A549 (cell line): ENCODE measurements around the gene CAPN14.

Experiments used
- CEBPB ChIP-seq, 2 experiments: fragments of >200 bp in 1 of 2; sonication (Bioruptor Twin) in 1 of 2; formaldehyde crosslinking in 1 of 2; IDR thresholded peaks; 2 replicates each; pipeline ENCODE4 v1.6.1; 2012 to 2016
- CTCF ChIP-seq: fragments of >200 bp; sonication (Bioruptor Twin); formaldehyde crosslinking; IDR thresholded peaks from 3 replicates; pipeline ENCODE4 v1.5.1; 2016
- USF2 ChIP-seq: fragments of 450-650 bp; IDR thresholded peaks from 2 replicates; pipeline ENCODE4 v1.6.1; 2014; ENCODE audit warnings: antibody characterized with exemption

GRCh38 chr2:31243053-31243452 is 25.7 kb upstream of the CAPN14 start:
- TF ChIP-seq CTCF (no peak), CEBPB (IDR thresholded peaks at IDR 0.05) (no peak), USF2 (no peak)
